Renal pelvis (tissue), 12 donors: ENCODE data around the gene TMEM184C. TPM values are rescaled to one million over a fixed set of nuclear protein-coding genes. Genes with fewer than 3 reads are reported as not detected.

Experiments
- DNase-seq: peaks from one replicate; pipeline ENCODE4 v3.0.0-alpha.2; 2013
- long read RNA-seq, 16 experiments: transcript quantifications; one replicate each; lab custom pipeline, GENCODE V29; 2026
- polyA plus RNA-seq, 3 donors: library from polyadenylated mRNA; unstranded; fragments of 120-200 nt; gene quantifications; one replicate each; pipeline ENCODE4 v1.2.1, GENCODE V29; 2013; ENCODE audit not compliant: insufficient read length in 3 of 3

The TMEM184C gene
- 10 to 100 TPM; 44.7 to 58.7 (median 51.4) TPM for polyA plus RNA-seq
- long read RNA-seq, donor 1, full-length matches to known transcripts, result 16 of 16 reads
- long read RNA-seq, donor 1, partial matches to known transcripts, result 0 of 16 reads
- long read RNA-seq, donor 1, other reads (novel, unspliced or antisense), result 0 of 16 reads
- long read RNA-seq, donor 2, full-length matches to known transcripts, result 15 of 15 reads
- long read RNA-seq, donor 2, partial matches to known transcripts, result 0 of 15 reads
- long read RNA-seq, donor 2, other reads (novel, unspliced or antisense), result 0 of 15 reads
- long read RNA-seq, donor 3, full-length matches to known transcripts, result 7 of 21 reads
- long read RNA-seq, donor 3, partial matches to known transcripts, result 14 of 21 reads
- long read RNA-seq, donor 3, other reads (novel, unspliced or antisense), result 0 of 21 reads
- long read RNA-seq, donor 4, full-length matches to known transcripts, result 16 of 16 reads
- long read RNA-seq, donor 4, partial matches to known transcripts, result 0 of 16 reads
- long read RNA-seq, donor 4, other reads (novel, unspliced or antisense), result 0 of 16 reads
- long read RNA-seq, donor 5, full-length matches to known transcripts, result 9 of 9 reads
- long read RNA-seq, donor 5, partial matches to known transcripts, result 0 of 9 reads
- long read RNA-seq, donor 5, other reads (novel, unspliced or antisense), result 0 of 9 reads
- long read RNA-seq, donor 6, full-length matches to known transcripts, result 11 of 11 reads
- long read RNA-seq, donor 6, partial matches to known transcripts, result 0 of 11 reads
- long read RNA-seq, donor 6, other reads (novel, unspliced or antisense), result 0 of 11 reads
- long read RNA-seq, donor 7, full-length matches to known transcripts, result 15 of 32 reads
- long read RNA-seq, donor 7, partial matches to known transcripts, result 17 of 32 reads
- long read RNA-seq, donor 7, other reads (novel, unspliced or antisense), result 0 of 32 reads
- long read RNA-seq, donor 8, full-length matches to known transcripts, result 6 of 12 reads
- long read RNA-seq, donor 8, partial matches to known transcripts, result 6 of 12 reads
- long read RNA-seq, donor 8, other reads (novel, unspliced or antisense), result 0 of 12 reads
- long read RNA-seq, donor 9, full-length matches to known transcripts, result 13 of 18 reads
- long read RNA-seq, donor 9, partial matches to known transcripts, result 5 of 18 reads
- long read RNA-seq, donor 9, other reads (novel, unspliced or antisense), result 0 of 18 reads
- long read RNA-seq, donor 10, full-length matches to known transcripts, result 7 of 7 reads
- long read RNA-seq, donor 10, partial matches to known transcripts, result 0 of 7 reads
- long read RNA-seq, donor 10, other reads (novel, unspliced or antisense), result 0 of 7 reads
- long read RNA-seq, donor 11, full-length matches to known transcripts, result 7 of 7 reads
- long read RNA-seq, donor 11, partial matches to known transcripts, result 0 of 7 reads
- long read RNA-seq, donor 11, other reads (novel, unspliced or antisense), result 0 of 7 reads
- long read RNA-seq, donor 12, full-length matches to known transcripts, result 24 of 53 reads
- long read RNA-seq, donor 12, partial matches to known transcripts, result 29 of 53 reads
- long read RNA-seq, donor 12, other reads (novel, unspliced or antisense), result 0 of 53 reads
- long read RNA-seq, donor 13, full-length matches to known transcripts, result 7 of 12 reads
- long read RNA-seq, donor 13, partial matches to known transcripts, result 5 of 12 reads
- long read RNA-seq, donor 13, other reads (novel, unspliced or antisense), result 0 of 12 reads
- long read RNA-seq, donor 14, full-length matches to known transcripts, result 16 of 16 reads
- long read RNA-seq, donor 14, partial matches to known transcripts, result 0 of 16 reads
- long read RNA-seq, donor 14, other reads (novel, unspliced or antisense), result 0 of 16 reads
- long read RNA-seq, donor 15, full-length matches to known transcripts, result 5 of 41 reads
- long read RNA-seq, donor 15, partial matches to known transcripts, result 36 of 41 reads
- long read RNA-seq, donor 15, other reads (novel, unspliced or antisense), result 0 of 41 reads
- long read RNA-seq, donor 16, full-length matches to known transcripts, result 13 of 13 reads
- long read RNA-seq, donor 16, partial matches to known transcripts, result 0 of 13 reads
- long read RNA-seq, donor 16, other reads (novel, unspliced or antisense), result 0 of 13 reads

DNA sequence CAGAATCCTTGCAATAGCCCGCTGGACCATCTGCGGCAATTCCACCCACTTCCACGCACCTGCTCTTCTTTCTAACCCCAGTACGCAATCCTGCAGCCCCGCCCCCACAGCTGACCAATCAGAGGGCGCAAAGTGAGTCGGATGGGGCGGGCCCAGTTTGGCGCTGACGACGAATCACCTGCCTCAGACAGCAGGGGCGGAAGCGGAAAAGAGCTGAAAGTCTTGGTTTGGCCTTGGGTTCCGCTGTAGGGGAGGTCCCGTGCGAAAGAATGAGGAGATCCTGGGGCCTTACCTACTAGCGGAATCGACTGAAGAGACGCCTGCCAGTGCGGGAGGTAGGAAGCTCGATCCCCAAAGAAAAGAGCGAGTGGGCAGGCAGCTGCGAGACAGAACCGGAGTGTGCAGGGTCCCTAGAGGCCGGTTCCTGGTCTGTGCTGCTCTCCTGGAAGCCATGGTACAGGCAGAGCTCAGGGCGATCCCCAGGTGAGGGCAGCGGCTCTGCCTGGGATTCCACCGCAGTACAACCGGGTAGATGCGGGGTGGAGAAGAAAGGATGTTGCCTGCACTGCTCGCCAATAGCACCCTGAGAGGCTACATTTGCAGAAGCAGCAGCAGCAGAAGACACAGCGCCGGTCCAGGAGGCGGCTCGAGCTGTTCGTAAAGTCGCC, at the start of gene TMEM184C:
Gene TMEM184C (plus strand): TSS at position 225 of the 668 bp plus-strand sequence. CDS start 560 bp downstream, outside the sequence.
- DNase-seq, result peak; percentile 97

DNA sequence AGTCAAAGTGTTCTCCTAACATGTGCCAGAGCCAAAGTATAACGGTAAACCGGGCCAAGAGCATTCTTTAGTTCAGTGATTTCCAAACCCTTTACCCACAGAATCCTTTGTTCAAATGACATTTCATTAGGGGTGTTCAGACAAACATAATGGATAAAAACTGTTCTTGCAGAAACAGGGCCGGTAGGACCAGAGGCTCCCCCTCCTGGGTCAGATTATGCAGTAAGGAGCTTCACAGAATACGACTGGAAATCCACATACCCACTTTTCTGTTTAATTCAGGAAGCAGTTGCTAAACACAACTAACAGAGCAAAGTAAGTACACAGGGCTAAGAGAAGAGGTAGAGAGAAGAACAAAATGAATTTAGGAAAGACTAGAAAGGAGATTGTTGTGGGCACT, 46.6 kb upstream of the TMEM184C start:
- no peak for DNase-seq

DNA sequence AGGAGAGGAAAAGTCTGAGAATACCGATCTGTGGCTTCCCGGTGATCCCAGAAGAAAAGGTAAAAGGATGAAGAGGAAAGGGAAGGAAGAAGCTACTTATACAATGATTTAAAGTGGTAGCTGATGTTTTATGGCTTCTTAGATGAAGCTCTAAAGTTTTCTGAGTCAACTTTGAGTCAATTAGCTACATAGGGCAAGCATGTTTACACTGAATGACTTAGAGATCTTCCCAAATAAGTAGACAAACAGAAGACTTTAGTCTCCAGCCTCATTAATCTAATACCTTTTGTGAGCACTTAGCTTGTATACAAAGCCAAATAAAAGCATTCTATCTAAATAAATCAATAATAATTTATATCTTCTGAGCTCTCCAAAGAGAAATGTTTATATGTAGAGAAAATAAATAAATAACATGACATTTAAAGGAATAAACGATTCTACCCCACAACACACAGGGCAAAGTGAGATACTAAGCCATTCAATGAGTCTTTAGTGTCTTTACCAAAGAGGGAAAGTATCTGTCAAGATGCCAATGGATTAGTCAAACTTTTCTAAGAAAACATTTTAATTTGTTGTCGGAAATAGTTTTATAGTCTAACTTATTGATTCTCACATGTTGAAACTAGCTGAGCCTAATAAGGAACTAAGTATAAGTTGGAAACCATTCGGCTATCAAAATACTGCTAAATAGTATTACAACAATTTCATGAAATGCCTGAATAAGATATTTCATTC, 46.0 kb upstream of the TMEM184C start:
- no peak for DNase-seq

GRCh38 chr4:147576084-147576483, 41.1 kb upstream of the TMEM184C start:
- no peak for DNase-seq

DNA sequence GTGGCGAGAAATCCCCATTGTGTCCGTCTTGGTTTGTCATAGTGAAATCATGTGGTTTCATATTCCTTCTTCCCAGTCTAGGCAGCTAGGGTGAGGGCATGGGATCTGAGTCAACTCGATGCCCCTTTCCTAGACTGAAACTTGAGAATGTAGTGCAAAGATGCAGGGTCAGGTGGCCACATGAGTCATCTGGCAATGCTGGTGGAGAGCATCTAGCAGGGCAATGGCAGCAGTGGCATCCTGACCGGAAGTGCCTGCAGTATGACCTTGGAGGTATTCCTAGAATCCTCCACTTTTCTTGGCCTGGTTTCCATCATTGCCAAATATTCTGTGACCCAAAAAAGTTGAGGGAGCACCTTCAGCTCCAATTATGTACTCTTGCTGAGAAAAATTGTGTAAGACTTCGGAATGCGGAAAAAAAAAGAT, 39.1 kb upstream of the TMEM184C start:
- no peak for DNase-seq

- no peak for DNase-seq
Measured at GRCh38 chr4:147578593-147578992, 38.6 kb upstream of the TMEM184C start.

DNA sequence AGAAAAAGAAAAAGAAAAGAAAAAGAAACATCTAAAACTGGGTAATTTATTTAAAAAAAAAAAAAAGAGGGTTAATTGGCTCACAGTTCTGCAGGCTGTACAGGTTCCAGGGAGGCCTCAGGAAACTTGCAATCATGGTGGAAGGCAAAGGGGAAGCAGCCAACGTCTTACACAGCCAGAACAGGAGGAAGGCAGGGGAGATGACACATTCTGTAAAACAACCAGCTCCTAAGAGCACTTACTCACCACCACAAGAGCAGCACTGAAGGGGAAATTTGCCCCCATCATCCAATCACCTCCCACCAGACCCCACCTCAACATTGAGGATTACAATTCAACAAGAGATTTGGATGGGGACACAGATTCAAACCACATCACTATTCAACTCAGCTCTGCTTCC, 36.8 kb upstream of the TMEM184C start:
- no peak for DNase-seq

DNA sequence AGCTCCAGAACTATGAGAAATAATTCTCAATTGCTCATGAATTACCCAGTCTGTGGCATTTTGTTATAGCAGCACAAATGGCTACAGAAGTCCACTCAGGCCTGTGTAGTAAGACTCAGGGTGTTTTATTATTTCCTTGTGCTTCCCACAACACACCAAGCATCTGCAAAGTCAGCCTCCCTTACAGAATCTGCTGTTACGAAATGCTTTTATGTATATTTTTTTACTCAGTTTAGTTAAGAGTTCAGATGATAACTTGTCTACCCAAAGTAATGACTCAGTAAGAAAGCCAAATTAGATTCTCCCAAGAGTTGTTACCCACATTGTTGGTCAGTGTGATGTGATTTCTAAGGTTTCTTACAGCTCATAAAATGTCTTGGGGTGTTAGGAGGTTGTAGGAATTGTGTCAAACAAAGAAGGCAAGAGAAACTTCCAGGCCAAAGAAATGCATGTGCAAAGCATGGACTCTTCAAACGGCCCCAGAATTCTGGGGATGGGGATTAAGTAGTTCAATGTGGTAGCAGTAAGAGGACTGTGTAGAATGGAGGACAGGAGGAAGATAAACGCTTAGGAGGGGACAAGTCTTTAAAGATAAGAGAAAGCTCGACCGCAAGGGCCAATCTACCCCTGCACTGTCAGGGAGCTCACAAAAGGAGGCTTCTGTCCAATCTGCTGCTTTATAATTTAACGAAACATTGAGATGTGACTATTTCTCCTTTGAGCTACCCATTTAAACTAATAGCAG, 35.4 kb upstream of the TMEM184C start:
- no peak for DNase-seq

- no peak for DNase-seq
Measured at GRCh38 chr4:147582386-147583060, 34.7 kb upstream of the TMEM184C start.

DNA sequence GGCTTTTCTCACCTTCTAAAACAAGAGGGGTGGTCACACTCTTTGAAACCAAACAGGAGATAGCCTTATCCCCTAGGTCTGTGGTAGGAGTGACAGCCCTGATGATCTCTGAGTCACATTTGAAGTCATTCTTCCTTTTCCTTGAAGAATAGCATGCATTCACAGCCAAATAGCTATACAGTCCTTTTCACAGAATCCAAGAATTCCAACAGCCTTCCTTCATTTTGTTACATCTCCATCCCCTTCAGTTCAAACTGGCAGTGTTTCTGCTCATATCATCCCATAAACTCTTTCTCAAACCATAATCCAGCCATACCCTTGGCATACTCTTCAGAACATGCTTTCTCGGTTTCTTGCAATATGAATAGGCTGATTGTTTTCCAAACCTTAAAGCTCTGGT, 33.3 kb upstream of the TMEM184C start:
- no peak for DNase-seq

- no peak for DNase-seq
Measured at GRCh38 chr4:147586032-147586431, 31.2 kb upstream of the TMEM184C start.

DNA sequence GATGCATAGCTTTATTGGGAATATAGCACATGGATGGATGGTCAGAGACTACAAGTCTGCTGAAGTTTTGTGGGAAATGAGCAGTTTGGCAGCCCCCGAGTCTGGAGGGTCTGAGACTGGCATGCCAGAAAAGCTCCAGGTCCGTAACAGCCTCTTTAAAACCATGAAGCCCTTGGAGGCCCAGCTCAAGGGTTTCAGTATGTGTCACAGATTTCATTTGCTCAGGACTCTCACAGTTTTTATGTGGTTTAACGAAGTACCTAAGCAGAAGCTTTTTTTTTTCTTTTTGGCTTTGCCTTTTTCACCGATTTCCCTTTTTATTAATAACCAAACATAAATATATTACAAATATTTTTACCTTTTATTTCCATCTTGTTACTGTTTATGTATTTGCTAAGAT, 30.6 kb upstream of the TMEM184C start:
- DNase-seq, result no peak

- no peak for DNase-seq
Measured at GRCh38 chr4:147587041-147587440, 30.2 kb upstream of the TMEM184C start.

DNA sequence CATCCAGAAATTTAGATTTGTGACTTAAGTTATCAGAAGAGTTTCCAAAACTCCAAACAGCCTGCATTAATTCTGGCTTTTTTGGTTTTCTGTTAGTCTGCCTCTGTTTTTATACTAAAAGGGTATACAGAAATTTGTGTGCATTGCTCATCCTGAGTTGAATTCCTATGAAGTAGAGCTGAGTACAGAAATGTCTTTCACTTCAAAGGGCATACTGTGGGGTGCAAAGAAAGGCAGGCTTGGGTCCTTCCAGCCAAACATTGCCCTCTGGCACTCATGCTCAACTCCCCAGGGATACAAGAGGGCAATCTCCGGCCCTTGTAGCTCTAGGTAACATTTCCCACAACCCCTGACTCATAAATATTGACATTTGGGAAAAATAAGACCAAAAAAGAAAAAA, 27.6 kb upstream of the TMEM184C start:
- DNase-seq, result no peak

- DNase-seq, result peak; percentile 81
Measured at GRCh38 chr4:147590249-147590920, 26.8 kb upstream of the TMEM184C start.

- DNase-seq, result no peak
Measured at GRCh38 chr4:147591106-147591505, 26.1 kb upstream of the TMEM184C start.

GRCh38 chr4:147594107-147594506, 23.1 kb upstream of the TMEM184C start:
- DNase-seq, result no peak
